Lung (tissue), 12 donors: Measurements from ENCODE around the gene RNU6-1. TPM values are rescaled to one million over a fixed set of nuclear protein-coding genes. Genes with fewer than 3 reads are reported as not detected.

Source experiments
- ATAC-seq: fragments of 200-7000 bp; cut with Tn5 transposase; one replicate; pipeline ENCODE4 v1.9.1; 2020; ENCODE audit warnings: moderate number of reproducible peaks; ENCODE audit not compliant: insufficient read depth, low FRiP score
- DNase-seq, 3 donors: peaks; one replicate each; pipeline ENCODE4 v3.0.0-alpha.2; 2013 to 2017
- H3K27ac ChIP-seq, 2 donors: one replicate each; pipeline ENCODE4 v1.5.1; 2013; ENCODE audit warnings: mild to moderate bottlenecking in 2 of 2, moderate library complexity in 2 of 2, control low read depth in 1 of 2, inconsistent platforms in 1 of 2, low read depth in 1 of 2, low read length in 1 of 2
- H3K27me3 ChIP-seq, 3 donors: one replicate each; pipeline ENCODE4 v1.5.1; 2013; ENCODE audit warnings: low read length in 2 of 3; ENCODE audit not compliant: control insufficient read depth in 3 of 3, insufficient read depth in 3 of 3
- H3K36me3 ChIP-seq, 4 donors: one replicate each; pipeline ENCODE4 v1.5.1; 2013; ENCODE audit warnings: low read length in 4 of 4, mild to moderate bottlenecking in 1 of 4, moderate library complexity in 1 of 4; ENCODE audit not compliant: control insufficient read depth in 4 of 4, insufficient read depth in 4 of 4
- H3K4me1 ChIP-seq, 5 donors: one replicate each; pipeline ENCODE4 v1.5.1; 2013; ENCODE audit warnings: low read length in 5 of 5, mild to moderate bottlenecking in 2 of 5, moderate library complexity in 1 of 5; ENCODE audit not compliant: control insufficient read depth in 5 of 5, insufficient read depth in 5 of 5
- H3K4me3 ChIP-seq: one replicate; pipeline ENCODE4 v1.5.1; 2013; ENCODE audit warnings: mild to moderate bottlenecking, control low read depth, moderate library complexity
- H3K9ac ChIP-seq, 2 donors: one replicate each; pipeline ENCODE4 v1.5.1; 2013; ENCODE audit warnings: low read length in 2 of 2, control low read depth in 1 of 2; ENCODE audit not compliant: insufficient read depth in 1 of 2
- H3K9me3 ChIP-seq, 4 donors: one replicate each; pipeline ENCODE4 v1.5.1; 2013; ENCODE audit warnings: low read length in 3 of 4, mild to moderate bottlenecking in 1 of 4, moderate library complexity in 1 of 4; ENCODE audit not compliant: control insufficient read depth in 4 of 4, insufficient read depth in 3 of 4
- WGBS, 2 donors: extraction: QIAGEN DNeasy Blood & Tissue Kit; methylation state at CpG; one replicate each; pipeline ENCODE4 v1.1.7; 2013; 5-methylcytosine and 5-hydroxymethylcytosine counted together
- polyA plus RNA-seq, 2 donors: library from polyadenylated mRNA; stranded (reverse); fragments of 200-250 nt; gene quantifications; one replicate each; pipeline ENCODE4 v1.2.1, GENCODE V29; 2013
- total RNA-seq, 2 donors: library from RNA; depleted of rRNA in 1 of 2; stranded (reverse); fragments of >200 nt in 1 of 2; gene quantifications; one replicate each; pipeline ENCODE4 v1.2.1, GENCODE V29; 2014 to 2021
- TF ChIP-seq, protein P1 (sequence below): IDR thresholded peaks from 2 replicates; pipeline ENCODE4 v1.5.1; 2012; ENCODE audit warnings: mild to moderate bottlenecking; ENCODE audit errors: control extremely low read depth, extremely low read depth
- donor health status: control.
- donor health status: control.
- donor health status: Bipolar disorder and iron deficiency.
- donor health status: healthy.
- donor health status: DM: yes; HTN: yes; CAD: no.

The RNU6-1 gene
- total and polyA plus RNA-seq, 4 donors, result not detected

DNA sequence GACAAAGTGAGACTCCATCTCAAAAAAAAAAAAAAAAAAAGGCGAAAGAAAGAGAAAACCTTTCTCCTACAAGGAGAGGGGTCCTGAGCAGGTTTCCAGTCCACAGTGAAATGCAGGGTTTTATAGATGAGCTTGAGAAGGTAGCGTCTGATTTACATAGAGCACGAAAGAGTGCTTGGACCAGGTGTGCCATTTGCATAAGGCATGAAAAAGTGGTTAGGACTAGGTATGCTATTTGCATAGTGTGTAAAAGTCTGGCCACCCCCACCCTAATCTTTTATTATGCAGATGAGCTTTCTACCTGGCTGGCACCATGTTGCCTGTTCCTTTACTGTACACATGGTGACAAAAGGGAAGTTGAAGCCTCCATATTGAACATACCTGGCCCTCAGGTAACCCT, 13.6 kb upstream of the RNU6-1 start:
- TF ChIP-seq, protein P1, sequence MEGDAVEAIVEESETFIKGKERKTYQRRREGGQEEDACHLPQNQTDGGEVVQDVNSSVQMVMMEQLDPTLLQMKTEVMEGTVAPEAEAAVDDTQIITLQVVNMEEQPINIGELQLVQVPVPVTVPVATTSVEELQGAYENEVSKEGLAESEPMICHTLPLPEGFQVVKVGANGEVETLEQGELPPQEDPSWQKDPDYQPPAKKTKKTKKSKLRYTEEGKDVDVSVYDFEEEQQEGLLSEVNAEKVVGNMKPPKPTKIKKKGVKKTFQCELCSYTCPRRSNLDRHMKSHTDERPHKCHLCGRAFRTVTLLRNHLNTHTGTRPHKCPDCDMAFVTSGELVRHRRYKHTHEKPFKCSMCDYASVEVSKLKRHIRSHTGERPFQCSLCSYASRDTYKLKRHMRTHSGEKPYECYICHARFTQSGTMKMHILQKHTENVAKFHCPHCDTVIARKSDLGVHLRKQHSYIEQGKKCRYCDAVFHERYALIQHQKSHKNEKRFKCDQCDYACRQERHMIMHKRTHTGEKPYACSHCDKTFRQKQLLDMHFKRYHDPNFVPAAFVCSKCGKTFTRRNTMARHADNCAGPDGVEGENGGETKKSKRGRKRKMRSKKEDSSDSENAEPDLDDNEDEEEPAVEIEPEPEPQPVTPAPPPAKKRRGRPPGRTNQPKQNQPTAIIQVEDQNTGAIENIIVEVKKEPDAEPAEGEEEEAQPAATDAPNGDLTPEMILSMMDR, result no peak
- Histone ChIP-seq H3K4me3 (no peak overlapping the region), H3K9ac (no peak overlapping the region), H3K36me3 (no peaks in the 10 kb centered on the region), H3K27me3 (no peaks in the 10 kb centered on the region), H3K9me3 (no peaks in the 10 kb centered on the region), H3K4me1 (no peaks in the 10 kb centered on the region), H3K27ac (no peak overlapping the region)
- ATAC-seq, result no peak
- 90 to 100% methylated on average over 3 of the region's 3 CpGs for WGBS, 2 donors
- no peak for DNase-seq

DNA sequence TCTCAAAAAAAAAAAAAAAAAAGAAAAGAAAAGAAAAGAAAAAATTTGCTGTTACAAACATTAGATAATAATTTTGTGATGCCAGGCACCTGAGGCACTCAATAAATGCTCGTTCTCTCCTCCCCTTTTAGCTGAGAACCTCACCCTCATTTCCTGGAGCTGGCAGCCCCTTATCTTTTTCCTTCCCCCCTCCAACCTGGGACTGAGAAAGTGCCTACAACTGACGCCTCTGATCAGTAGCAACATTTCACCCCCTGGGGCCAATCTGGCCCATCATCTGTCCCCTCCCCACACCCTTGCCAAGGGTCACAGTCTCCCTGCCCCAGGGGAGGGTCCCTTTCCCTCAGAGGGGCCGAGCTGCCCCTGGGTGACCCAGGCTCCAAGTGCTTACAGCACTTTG, 12.6 kb upstream of the RNU6-1 start:
- H3K4me1 ChIP-seq, result no peaks in the 10 kb centered on the region
- H3K27me3 ChIP-seq, result no peaks in the 10 kb centered on the region
- no peaks in the 10 kb centered on the region for H3K9me3 ChIP-seq
- DNase-seq (no peak), ATAC-seq (no peak)
- H3K36me3 ChIP-seq, result no peaks in the 10 kb centered on the region
- 76 to 84% methylated on average over 3 of the region's 3 CpGs for WGBS, 2 donors
- H3K27ac ChIP-seq, result no peak overlapping the region
- TF ChIP-seq, protein P1, result no peak
- H3K4me3 ChIP-seq, result no peak overlapping the region
- H3K9ac ChIP-seq, result no peak overlapping the region

DNA sequence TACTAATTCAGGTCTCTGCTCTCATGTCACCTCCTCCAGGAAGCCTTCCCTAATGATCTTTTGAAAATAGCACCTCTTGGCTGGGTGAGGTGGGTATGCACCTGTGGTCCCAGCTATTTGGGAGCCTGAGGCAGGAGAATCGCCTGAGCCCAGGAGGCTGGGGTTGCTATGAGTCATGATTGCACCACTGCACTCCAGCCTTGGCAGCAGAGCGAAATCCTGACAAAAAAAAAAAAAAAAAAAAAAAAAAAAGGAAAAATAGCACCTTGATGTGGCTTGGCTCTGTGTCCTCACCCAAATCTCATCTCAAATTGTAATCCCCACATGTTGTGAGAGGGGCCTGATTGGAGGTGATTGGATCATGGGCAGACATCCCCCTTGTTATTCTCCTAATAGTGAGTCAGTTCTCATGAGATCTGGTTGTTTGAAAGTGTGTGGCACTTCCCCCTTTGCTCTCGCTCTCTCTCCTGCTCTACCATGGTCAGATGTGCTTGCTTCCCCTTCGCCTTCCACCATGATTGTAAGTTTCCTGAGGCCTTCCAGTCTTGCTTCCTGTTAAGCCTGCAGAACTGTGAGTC, 11.2 kb upstream of the RNU6-1 start:
- WGBS, 2 donors, result 42 to 55% methylated on average over 4 of the region's 4 CpGs
- H3K9ac ChIP-seq, result no peak overlapping the region
- H3K27ac ChIP-seq, result no peak overlapping the region
- H3K4me1 ChIP-seq, result no peaks in the 10 kb centered on the region
- H3K27me3 ChIP-seq, result no peaks in the 10 kb centered on the region
- ATAC-seq, result peak; percentile 73
- no peak for DNase-seq
- H3K36me3 ChIP-seq, result no peaks in the 10 kb centered on the region
- H3K4me3 ChIP-seq, result no peak overlapping the region
- TF ChIP-seq, protein P1, result no peak
- H3K9me3 ChIP-seq, result no peaks in the 10 kb centered on the region

DNA sequence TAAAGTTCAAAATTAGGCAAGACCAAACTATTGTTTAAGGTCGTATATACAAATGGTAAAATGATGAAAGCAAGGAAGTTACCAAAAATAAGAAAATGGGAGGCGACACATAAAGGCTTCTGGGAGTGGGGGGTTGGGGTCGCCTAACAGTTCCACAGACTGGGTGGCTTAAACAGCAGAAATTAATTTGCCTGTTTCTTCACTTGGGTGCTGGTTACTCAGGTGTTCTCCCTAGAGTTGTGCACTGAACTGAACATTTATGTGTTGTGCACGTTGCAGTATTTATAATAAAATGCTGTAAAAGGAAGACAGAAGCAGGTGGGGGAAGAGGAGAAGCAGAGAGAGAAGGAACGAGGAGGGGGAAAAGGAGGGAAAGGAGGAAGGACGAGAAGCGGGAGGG, 10.5 kb upstream of the RNU6-1 start:
- no peaks in the 10 kb centered on the region for H3K4me1 ChIP-seq
- DNase-seq, result no peak
- H3K36me3 ChIP-seq, result no peaks in the 10 kb centered on the region
- no peak overlapping the region for H3K27ac ChIP-seq
- ATAC-seq, result no peak
- TF ChIP-seq, protein P1, result no peak
- WGBS, 2 donors, result 32 to 48% methylated on average over 7 of the region's 7 CpGs
- no peaks in the 10 kb centered on the region for H3K27me3 ChIP-seq
- H3K4me3 ChIP-seq, result no peak overlapping the region
- H3K9ac ChIP-seq, result no peak overlapping the region
- no peaks in the 10 kb centered on the region for H3K9me3 ChIP-seq
